Measurements from ENCODE around the gene NRP2.

DNA sequence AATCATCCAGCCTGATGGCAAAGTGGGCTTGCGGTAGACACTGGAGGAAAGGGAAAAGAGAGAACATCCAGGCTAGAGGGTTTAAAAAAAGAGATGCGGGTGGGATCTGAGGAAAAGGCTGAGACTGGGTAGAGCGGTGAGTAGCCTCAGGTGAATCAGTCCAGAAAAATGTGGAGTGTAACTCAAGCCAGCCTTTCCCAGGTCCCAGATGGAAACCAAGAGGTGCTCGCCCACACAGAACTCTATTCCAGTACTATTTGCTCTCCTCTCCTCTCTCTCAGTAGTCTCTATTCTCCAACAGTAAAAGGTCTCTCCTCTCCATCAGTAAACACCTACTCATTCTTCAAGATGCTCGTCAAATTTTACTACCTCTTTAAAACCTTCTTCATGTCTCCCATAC lies 38.3 kb upstream of the NRP2 start:
- TF ChIP-seq, protein P1, sequence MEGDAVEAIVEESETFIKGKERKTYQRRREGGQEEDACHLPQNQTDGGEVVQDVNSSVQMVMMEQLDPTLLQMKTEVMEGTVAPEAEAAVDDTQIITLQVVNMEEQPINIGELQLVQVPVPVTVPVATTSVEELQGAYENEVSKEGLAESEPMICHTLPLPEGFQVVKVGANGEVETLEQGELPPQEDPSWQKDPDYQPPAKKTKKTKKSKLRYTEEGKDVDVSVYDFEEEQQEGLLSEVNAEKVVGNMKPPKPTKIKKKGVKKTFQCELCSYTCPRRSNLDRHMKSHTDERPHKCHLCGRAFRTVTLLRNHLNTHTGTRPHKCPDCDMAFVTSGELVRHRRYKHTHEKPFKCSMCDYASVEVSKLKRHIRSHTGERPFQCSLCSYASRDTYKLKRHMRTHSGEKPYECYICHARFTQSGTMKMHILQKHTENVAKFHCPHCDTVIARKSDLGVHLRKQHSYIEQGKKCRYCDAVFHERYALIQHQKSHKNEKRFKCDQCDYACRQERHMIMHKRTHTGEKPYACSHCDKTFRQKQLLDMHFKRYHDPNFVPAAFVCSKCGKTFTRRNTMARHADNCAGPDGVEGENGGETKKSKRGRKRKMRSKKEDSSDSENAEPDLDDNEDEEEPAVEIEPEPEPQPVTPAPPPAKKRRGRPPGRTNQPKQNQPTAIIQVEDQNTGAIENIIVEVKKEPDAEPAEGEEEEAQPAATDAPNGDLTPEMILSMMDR (IDR thresholded peaks at IDR 0.05), result no peak
- no peak for TF ChIP-seq POLR2A (IDR thresholded peaks at IDR 0.05)
